C4-2B (cell line): ENCODE measurements around the gene ANXA2.

Experiments
- ZFX ChIP-seq: fragments of 450-650 bp; IDR thresholded peaks from 2 replicates; pipeline ENCODE4 v1.6.1; 2017
- TF ChIP-seq, protein P1 (sequence below): fragments of 450-650 bp; conservative IDR thresholded peaks from 2 replicates; pipeline ENCODE4 v1.5.1; 2017; ENCODE audit warnings: mild to moderate bottlenecking

DNA sequence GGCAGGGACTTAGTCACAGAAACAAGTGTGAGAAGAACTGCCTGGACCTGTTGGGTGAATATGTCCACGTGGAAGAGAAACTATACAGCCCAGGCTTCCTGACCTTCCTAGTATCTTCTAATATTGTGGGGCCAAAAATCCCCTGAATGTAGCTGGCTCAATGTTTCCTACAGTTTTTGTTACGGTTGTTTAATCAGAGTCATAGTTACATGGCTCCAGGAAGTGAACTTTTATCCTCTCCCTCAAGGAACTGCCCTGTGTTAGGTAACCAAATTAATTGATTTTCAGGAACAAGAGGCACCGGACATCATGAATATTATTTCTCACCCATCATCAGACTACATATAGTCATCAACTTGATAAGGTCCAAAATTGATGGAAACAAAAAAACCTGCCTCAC, 59.0 kb downstream of the ANXA2 start:
- TF ChIP-seq, protein P1, sequence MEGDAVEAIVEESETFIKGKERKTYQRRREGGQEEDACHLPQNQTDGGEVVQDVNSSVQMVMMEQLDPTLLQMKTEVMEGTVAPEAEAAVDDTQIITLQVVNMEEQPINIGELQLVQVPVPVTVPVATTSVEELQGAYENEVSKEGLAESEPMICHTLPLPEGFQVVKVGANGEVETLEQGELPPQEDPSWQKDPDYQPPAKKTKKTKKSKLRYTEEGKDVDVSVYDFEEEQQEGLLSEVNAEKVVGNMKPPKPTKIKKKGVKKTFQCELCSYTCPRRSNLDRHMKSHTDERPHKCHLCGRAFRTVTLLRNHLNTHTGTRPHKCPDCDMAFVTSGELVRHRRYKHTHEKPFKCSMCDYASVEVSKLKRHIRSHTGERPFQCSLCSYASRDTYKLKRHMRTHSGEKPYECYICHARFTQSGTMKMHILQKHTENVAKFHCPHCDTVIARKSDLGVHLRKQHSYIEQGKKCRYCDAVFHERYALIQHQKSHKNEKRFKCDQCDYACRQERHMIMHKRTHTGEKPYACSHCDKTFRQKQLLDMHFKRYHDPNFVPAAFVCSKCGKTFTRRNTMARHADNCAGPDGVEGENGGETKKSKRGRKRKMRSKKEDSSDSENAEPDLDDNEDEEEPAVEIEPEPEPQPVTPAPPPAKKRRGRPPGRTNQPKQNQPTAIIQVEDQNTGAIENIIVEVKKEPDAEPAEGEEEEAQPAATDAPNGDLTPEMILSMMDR: no peak
- no peak for TF ChIP-seq ZFX
